Measurements from ENCODE around the gene SMAP2.

DNA sequence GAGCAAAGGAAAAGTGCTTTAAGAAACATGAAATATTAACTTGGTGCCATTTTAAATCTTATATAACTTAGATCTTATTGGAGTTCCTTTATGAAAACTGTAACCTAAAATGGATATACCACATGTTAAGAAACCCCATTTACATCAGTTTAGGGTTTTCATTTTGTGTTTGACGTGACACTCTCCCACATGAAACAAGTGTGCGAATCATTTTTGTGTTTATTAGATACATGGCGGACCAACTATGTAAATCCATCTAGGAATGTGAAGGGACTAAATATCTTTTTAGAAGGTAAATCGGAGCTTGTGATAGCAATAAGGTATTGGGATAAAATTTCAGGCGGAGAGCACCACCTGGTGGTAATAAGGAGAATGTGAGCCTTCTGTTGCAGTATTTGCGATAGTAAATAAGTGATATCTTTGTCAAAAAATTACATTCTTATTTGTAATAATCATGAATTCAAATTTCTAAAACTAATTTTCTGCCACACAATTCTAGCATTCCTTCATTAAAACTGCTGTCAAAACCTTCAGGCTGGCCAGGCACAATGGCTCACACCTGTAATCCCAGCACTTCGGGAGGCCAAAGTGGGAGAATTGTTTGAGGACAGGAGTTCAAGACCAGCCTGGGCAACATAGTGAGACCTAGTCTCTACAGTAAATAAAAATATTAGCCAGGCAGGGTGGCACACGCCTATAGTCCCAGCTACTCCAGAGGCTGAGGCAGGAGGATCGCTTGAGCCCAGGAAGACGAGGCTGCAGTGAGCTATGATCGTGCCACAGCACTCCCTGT lies 31.3 kb downstream of the SMAP2 start:
- TF ChIP-seq POLR2A (IDR thresholded peaks at IDR 0.05) = no peak
- TF ChIP-seq, protein P1, sequence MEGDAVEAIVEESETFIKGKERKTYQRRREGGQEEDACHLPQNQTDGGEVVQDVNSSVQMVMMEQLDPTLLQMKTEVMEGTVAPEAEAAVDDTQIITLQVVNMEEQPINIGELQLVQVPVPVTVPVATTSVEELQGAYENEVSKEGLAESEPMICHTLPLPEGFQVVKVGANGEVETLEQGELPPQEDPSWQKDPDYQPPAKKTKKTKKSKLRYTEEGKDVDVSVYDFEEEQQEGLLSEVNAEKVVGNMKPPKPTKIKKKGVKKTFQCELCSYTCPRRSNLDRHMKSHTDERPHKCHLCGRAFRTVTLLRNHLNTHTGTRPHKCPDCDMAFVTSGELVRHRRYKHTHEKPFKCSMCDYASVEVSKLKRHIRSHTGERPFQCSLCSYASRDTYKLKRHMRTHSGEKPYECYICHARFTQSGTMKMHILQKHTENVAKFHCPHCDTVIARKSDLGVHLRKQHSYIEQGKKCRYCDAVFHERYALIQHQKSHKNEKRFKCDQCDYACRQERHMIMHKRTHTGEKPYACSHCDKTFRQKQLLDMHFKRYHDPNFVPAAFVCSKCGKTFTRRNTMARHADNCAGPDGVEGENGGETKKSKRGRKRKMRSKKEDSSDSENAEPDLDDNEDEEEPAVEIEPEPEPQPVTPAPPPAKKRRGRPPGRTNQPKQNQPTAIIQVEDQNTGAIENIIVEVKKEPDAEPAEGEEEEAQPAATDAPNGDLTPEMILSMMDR (IDR thresholded peaks at IDR 0.05) = peak; percentile 71 to 87 (median 81)
